Right ventricle myocardium superior (tissue), 1 donor: Measurements from ENCODE around the gene UTP11. TPM values are rescaled to one million over a fixed set of nuclear protein-coding genes. Genes with fewer than 3 reads are reported as not detected.
"Not testable (repeated sequence)": the region's sequence is repeated elsewhere in the genome, so short reads cannot be mapped to it uniquely, and the experiment has no call there.

Experiments used
- ATAC-seq: fragments of 200-7000 bp; cut with Tn5 transposase; one replicate; pipeline ENCODE4 v1.9.1; 2020; ENCODE audit warnings: mild to moderate bottlenecking; ENCODE audit not compliant: poor library complexity
- DNase-seq: peaks from one replicate; pipeline ENCODE4 v3.0.0-alpha.2; 2020
- intact Hi-C: fragments of 100-400 bp; cut with DNase I; formaldehyde crosslinking; loops from one replicate; pipeline ENCODE4 v1.11.2; 2022
- total RNA-seq: library from RNA; stranded (reverse); fragmentation: NEBNext Ultra II Directional; extraction: Animal tissue kit (Norgen Biotek cat#: 25700); gene quantifications from one replicate; pipeline ENCODE4 v1.2.1, GENCODE V29; 2021
- donor health status: DM: no; HTN: yes; CAD: no; lungs with severe emphysema.

The UTP11 gene
- total RNA-seq, 1 donor from 2014 or later: 46.5 TPM

- ATAC-seq (no peak), DNase-seq (no peak)
- intact Hi-C loops: no loop called here
These were observed 10.3 kb downstream of the UTP11 start for GRCh38 chr1:38022810-38023209.

GRCh38 chr1:38025233-38025632, 12.7 kb downstream of the UTP11 start:
- intact Hi-C loops: loop anchor here (5.0 kb wide), 1 partner anchor 812 kb away; no protein-coding TSS in a partner anchor
- DNase-seq: no peak
- no peak for ATAC-seq

- no peak for ATAC-seq
- intact Hi-C loops: loop anchor here (5.0 kb wide), 1 partner anchor 812 kb away; no protein-coding TSS in a partner anchor
- DNase-seq: no peak
These were observed 13.1 kb downstream of the UTP11 start for GRCh38 chr1:38025664-38026063.

- ATAC-seq: no peak
- intact Hi-C loops: loop anchor here (5.0 kb wide), 1 partner anchor 811 kb away; no protein-coding TSS in a partner anchor
These were observed 14.2 kb downstream of the UTP11 start for GRCh38 chr1:38026592-38027200.

DNA sequence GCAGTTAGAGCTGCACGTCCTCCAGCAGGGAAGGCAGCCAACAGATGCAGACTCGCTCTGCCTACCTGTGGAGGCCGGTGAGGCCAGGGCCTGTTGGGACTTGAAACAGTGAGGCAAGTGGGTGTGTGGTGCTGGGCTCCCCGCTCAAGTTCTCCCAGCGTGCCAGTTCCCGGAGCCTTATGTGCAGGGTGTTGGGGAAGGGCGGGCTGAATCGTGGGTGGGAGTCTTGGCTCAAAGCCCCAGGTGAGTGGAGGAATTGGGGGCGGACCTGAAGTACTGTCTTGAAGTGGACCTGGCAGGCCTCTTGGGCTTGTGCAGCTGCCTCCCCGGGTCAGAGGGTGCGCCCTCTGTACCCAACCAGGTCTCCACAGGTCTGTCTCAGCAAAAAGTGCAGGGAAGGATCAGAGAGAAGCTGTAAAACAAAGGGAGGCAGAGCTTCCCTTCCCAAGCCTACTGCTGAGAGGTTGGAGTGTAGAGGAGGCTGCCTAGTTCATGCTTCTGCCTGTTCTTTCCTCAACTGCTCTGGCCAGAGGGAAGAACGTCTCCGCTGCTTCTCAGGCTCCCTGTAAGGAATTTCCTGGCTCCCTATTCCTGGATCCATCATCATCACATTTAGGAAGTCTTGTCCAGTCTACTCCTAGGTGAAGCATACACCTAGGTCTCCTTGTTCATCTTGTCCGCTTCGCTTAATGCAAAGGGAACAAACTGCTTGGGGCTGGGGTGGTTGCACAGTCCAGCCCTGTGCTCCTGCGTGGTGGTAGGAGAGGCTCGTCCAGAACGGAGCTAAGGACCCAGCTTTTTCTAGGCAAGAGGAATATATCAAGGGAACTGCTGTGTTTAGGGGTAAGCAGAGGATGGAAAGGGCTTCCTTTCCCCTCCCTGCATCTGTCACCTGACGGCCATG, 14.9 kb downstream of the UTP11 start:
- ATAC-seq: no peak
- DNase-seq: peak; percentile 26
- intact Hi-C loops: loop anchor here (5.0 kb wide), 1 partner anchor 810 kb away; no protein-coding TSS in a partner anchor

More at GRCh38 chr1:38026592-38027200, 14.2 kb downstream of the UTP11 start:
- DNase-seq: peak; percentile 60

DNA sequence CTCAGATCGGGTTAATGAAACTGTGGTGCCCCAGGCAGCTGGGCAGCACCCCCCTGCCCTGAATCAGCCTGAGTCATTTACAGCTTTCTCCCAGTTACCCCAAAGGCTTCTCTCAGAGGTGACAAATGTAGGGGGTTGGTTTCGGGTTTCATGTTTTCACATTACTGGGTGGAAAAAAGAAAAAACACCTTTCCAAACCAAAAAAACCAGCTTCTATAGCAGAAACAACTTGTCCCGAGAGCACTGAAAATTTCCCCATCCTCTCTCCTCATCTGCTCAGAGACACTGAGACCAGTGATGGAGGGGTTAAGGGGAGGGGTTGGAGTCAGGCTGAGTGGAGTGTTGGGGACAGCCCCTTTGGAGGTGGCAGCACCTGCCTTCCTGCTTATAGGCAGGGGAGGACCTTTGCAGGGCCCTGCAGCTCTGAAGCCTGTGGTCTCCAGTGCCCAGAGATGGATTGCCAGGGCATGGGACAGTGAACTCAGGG, 15.6 kb downstream of the UTP11 start:
- intact Hi-C loops: loop anchor here (5.0 kb wide), 1 partner anchor 809 kb away; no protein-coding TSS in a partner anchor
- DNase-seq: no peak
- no peak for ATAC-seq

- ATAC-seq: no peak
- intact Hi-C loops: loop anchor here (5.0 kb wide), 1 partner anchor 809 kb away; no protein-coding TSS in a partner anchor
These were observed 16.1 kb downstream of the UTP11 start for GRCh38 chr1:38028671-38029070.

DNA sequence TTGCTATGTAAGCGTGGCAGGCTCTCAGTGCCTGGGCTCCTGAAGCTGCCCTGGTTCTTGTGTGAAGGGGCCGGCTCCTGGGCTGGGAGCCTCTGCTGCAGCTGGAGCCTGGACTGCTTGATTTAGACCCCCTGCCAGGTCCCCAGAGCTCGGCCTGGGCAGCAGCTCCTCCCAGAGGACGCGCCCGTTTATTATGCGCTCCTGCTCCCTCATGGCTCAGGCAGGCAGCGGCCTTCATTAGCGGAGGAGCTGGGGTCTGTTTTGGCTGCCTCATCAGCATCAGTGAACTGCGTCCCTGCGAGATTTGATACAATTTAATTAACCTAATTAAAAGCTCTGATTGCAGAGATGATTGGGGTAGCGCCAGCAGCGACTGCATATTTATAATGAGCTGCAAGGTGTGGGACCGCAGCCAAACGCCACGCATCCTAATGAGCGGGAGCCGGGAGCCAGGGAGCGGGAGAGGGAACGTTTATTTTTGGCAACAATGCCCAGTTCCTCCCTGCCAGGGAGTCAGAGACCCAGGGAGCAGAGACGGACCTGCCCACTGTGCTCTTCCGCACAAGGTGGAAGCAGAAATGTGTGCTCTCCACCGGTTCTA, 16.6 kb downstream of the UTP11 start:
- intact Hi-C loops: loop anchor here (5.0 kb wide), 1 partner anchor 808 kb away; no protein-coding TSS in a partner anchor
- DNase-seq (no peak), ATAC-seq (peak; percentile 69)

More at GRCh38 chr1:38028671-38029070, 16.1 kb downstream of the UTP11 start:
- DNase-seq: no peak

GRCh38 chr1:38029685-38030511, 17.4 kb downstream of the UTP11 start:
- ATAC-seq (peak; percentile 71), DNase-seq (peak; percentile 69)
- intact Hi-C loops: loop anchor here (5.0 kb wide), 1 partner anchor 807 kb away; no protein-coding TSS in a partner anchor

GRCh38 chr1:38030596-38031512, 18.3 kb downstream of the UTP11 start:
- ATAC-seq: peak; percentile 14
- intact Hi-C loops: no loop called here

GRCh38 chr1:38031513-38031866, 19.0 kb downstream of the UTP11 start:
- ATAC-seq (no peak), DNase-seq (no peak)
- intact Hi-C loops: no loop called here

More at GRCh38 chr1:38030596-38031512, 18.3 kb downstream of the UTP11 start:
- DNase-seq: no peak

DNA sequence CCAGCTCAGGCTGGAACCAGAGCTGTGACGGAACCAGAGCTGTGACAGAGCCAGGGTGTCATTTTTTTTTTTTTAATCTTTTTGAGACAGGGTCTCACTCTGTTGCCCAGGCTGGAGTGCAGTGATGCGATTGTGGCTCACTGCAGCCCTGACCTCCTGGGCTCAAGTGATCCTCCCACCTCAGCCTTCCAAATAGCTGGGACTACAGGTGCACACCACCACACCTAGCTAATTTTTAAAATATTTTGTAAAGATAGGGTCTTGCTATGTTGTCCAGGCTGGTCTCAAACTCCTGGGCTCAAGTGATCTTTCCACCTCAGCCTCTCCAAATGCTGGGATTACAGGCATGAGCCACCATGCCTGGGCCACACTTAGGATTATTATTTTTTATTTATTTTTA, 20.5 kb downstream of the UTP11 start:
- intact Hi-C loops, DNase-seq, ATAC-seq: not testable (repeated sequence)

GRCh38 chr1:38034871-38035270, 22.3 kb downstream of the UTP11 start:
- ATAC-seq (no peak), DNase-seq (no peak)
- intact Hi-C loops: no loop called here

DNA sequence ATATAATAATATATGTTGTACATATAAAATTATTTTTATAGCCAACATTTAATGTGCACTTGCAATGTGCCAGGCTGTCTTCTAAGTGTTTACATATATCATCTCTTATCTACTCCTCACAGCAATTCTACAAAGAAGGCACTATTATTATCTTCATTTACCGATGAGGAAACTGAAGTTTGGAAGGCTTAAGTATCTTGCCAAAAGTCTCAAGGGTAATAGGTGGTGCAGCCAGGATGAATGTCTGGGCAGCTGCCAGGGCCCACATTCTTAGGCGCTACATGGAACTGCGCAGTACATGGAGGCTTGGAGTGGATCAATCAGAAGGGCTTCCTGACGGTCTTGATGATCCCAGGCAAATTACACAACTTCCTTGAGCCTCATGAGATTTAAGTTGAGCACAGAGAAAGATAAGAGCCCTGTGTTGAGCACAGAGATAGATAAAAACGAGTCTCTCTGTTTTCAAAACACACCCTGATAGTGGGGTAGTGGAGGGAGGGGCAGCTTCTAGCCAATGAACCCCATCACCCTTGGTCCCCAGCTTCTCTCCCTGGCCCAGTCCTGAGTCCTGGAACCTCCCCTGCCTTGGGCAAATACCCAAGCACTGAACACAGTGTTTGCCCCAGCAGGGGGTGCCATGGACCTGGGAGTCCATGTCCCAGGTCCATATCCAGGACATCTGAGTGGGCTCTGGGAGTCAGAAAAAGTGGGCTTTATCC, 24.8 kb downstream of the UTP11 start:
- intact Hi-C loops: no loop called here
- ATAC-seq: no peak
- no peak for DNase-seq

GRCh38 chr1:38038861-38039260, 26.3 kb downstream of the UTP11 start:
- DNase-seq: no peak
- intact Hi-C loops: no loop called here
- no peak for ATAC-seq

DNA sequence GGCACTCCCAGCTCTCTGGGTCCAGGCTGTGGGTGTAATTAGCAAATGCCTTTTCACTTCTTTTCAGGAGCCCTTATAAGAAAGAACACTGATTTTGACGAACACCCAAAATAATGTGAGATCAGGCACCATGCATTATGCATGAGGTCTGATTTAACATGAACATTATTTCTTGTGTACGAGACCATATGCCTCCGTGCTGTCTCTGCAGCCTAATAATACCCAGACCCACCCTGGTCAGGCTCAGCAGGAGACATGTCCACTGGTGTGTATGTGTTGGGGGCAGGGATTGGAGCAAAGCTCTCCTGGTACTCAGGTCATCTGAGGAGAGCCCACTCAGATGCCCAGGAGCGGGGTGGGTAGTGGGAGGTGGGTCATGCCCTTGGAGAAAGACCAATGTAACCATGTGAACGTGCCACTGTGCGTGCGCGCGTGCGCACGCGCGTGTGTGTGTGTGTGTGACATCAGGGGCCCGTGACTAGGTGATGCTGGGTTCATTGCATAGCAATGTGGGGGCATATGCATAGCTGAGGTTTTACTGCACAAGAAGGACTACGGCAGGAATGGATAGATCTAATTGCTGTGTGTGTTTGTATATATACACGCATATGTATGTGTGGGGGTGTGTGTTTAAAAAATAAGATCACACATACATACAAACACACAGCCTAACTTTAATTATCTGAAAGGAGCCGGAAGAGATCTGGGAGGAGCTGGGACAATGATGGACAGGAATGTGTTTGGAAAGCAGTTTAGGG, 27.0 kb downstream of the UTP11 start:
- ATAC-seq: no peak
- no peak for DNase-seq
- intact Hi-C loops: no loop called here
